ENCODE measurements around the gene SHH.

The SHH gene

GRCh38 chr7:155781433-155781832 lies 30.8 kb downstream of the SHH start:
- DNase-seq (ENCODE audit: low read depth, low spot score), result no peak
- no peak overlapping the region for H3K4me3 ChIP-seq (ENCODE audit: low read depth, low read length)
- TF ChIP-seq CTCF (IDR thresholded peaks at IDR 0.05; ENCODE audit: low read depth, low read length), result no peak
- in situ Hi-C loops (cut with HindIII; ENCODE audit: low sequenced_read_pairs), result no loop called here

GRCh38 chr7:155780884-155781283 lies 31.4 kb downstream of the SHH start:
- no peak for DNase-seq (ENCODE audit: low read depth, low spot score)
- in situ Hi-C loops (cut with HindIII; ENCODE audit: low sequenced_read_pairs), result no loop called here
- TF ChIP-seq CTCF (IDR thresholded peaks at IDR 0.05; ENCODE audit: low read depth, low read length), result no peak
- H3K4me3 ChIP-seq (ENCODE audit: low read depth, low read length), result no peak overlapping the region

- no peak overlapping the region for H3K4me3 ChIP-seq (ENCODE audit: low read depth, low read length)
- no peak for DNase-seq (ENCODE audit: low read depth, low spot score)
- no peak for TF ChIP-seq CTCF (IDR thresholded peaks at IDR 0.05; ENCODE audit: low read depth, low read length)
- in situ Hi-C loops (cut with HindIII; ENCODE audit: low sequenced_read_pairs), result no loop called here
Observed at GRCh38 chr7:155778349-155778748, 33.9 kb downstream of the SHH start.

- H3K4me3 ChIP-seq (ENCODE audit: low read depth, low read length), result no peak overlapping the region
- in situ Hi-C loops (cut with HindIII; ENCODE audit: low sequenced_read_pairs), result no loop called here
- TF ChIP-seq CTCF (IDR thresholded peaks at IDR 0.05; ENCODE audit: low read depth, low read length), result no peak
- no peak for DNase-seq (ENCODE audit: low read depth, low spot score)
Observed at GRCh38 chr7:155776606-155777005, 35.7 kb downstream of the SHH start.

GRCh38 chr7:155775691-155776090 lies 36.6 kb downstream of the SHH start:
- in situ Hi-C loops (cut with HindIII; ENCODE audit: low sequenced_read_pairs), result no loop called here
- no peak overlapping the region for H3K4me3 ChIP-seq (ENCODE audit: low read depth, low read length)
- peak; percentile 22 for DNase-seq (ENCODE audit: low read depth, low spot score)
- TF ChIP-seq CTCF (IDR thresholded peaks at IDR 0.05; ENCODE audit: low read depth, low read length), result no peak

GRCh38 chr7:155774947-155775346 lies 37.3 kb downstream of the SHH start:
- TF ChIP-seq CTCF (IDR thresholded peaks at IDR 0.05; ENCODE audit: low read depth, low read length), result no peak
- in situ Hi-C loops (cut with HindIII; ENCODE audit: low sequenced_read_pairs), result no loop called here
- no peak overlapping the region for H3K4me3 ChIP-seq (ENCODE audit: low read depth, low read length)
- no peak for DNase-seq (ENCODE audit: low read depth, low spot score)

GRCh38 chr7:155773531-155773930 lies 38.7 kb downstream of the SHH start:
- no peak for TF ChIP-seq CTCF (IDR thresholded peaks at IDR 0.05; ENCODE audit: low read depth, low read length)
- DNase-seq (ENCODE audit: low read depth, low spot score), result no peak
- no peak overlapping the region for H3K4me3 ChIP-seq (ENCODE audit: low read depth, low read length)
- in situ Hi-C loops (cut with HindIII; ENCODE audit: low sequenced_read_pairs), result no loop called here
